Heart right ventricle (tissue), 16 donors: ENCODE results near the gene BLOC1S3. TPM values are rescaled to one million over a fixed set of nuclear protein-coding genes. Genes with fewer than 3 reads are reported as not detected.

Experiments
- ATAC-seq, 8 donors: fragments of 200-7000 bp; cut with Tn5 transposase; one replicate each; pipeline ENCODE4 v1.9.1; 2020; ENCODE audit warnings: mild to moderate bottlenecking in 8 of 8, moderate library complexity in 8 of 8, moderate number of reproducible peaks in 1 of 8
- DNase-seq, 2 donors: peaks; one replicate each; pipeline ENCODE4 v3.0.0-alpha.2; 2020
- H3K27ac ChIP-seq, 10 donors: fragments of 200-600 bp; sonication (generic) in 2 of 10; one replicate each; pipeline versions ENCODE4 v1.5.0 to v1.8.0; 2020 to 2022; ENCODE audit warnings: mild to moderate bottlenecking in 3 of 10
- H3K27me3 ChIP-seq, 7 donors: fragments of 200-600 bp; one replicate each; pipeline ENCODE4 v1.8.0; 2021 to 2022; ENCODE audit warnings: mild to moderate bottlenecking in 2 of 7
- H3K36me3 ChIP-seq, 9 donors: fragments of 200-600 bp; sonication (generic) in 1 of 9; one replicate each; pipeline versions ENCODE4 v1.5.0 to v1.8.0; 2020 to 2022; ENCODE audit warnings: mild to moderate bottlenecking in 2 of 9
- H3K4me1 ChIP-seq, 9 donors: fragments of 200-600 bp; sonication (generic) in 1 of 9; one replicate each; pipeline versions ENCODE4 v1.5.0 to v1.8.0; 2020 to 2022; ENCODE audit warnings: mild to moderate bottlenecking in 4 of 9
- H3K4me3 ChIP-seq, 10 donors: fragments of 200-600 bp; sonication (generic) in 2 of 10; one replicate each; pipeline versions ENCODE4 v1.5.0 to v1.8.0; 2020 to 2022; ENCODE audit warnings: mild to moderate bottlenecking in 7 of 10, moderate library complexity in 2 of 10
- H3K9me3 ChIP-seq, 11 donors: fragments of 200-600 bp in 10 of 11; sonication (generic) in 2 of 11; one replicate each; pipeline versions ENCODE4 v1.5.0 to v1.8.0; 2013 to 2022; ENCODE audit warnings: mild to moderate bottlenecking in 2 of 11, control low read depth in 1 of 11, moderate library complexity in 1 of 11
- CTCF ChIP-seq, 9 donors: fragments of 200-600 bp; sonication (generic) in 2 of 9; IDR thresholded peaks; one replicate each; pipeline versions ENCODE4 v1.5.0 to v1.8.0; 2021 to 2022; ENCODE audit warnings: antibody characterized with exemption in 9 of 9, mild to moderate bottlenecking in 5 of 9, moderate library complexity in 1 of 9
- WGBS, 2 donors: extraction: QIAGEN DNeasy Blood & Tissue Kit; methylation state at CpG; one replicate each; pipeline ENCODE4 v1.1.7; 2013; ENCODE audit warnings: inconsistent platforms in 1 of 2; 5-methylcytosine and 5-hydroxymethylcytosine counted together
- intact Hi-C, 10 donors: fragments of 100-400 bp; cut with DNase I; formaldehyde crosslinking; loops; one replicate each; pipeline versions ENCODE4 v1.11.1 to v1.14.2; 2022
- polyA plus RNA-seq, 2 donors: library from polyadenylated mRNA; stranded (reverse); fragments of 200-250 nt; gene quantifications; one replicate each; pipeline ENCODE4 v1.2.3, GENCODE V29; 2013
- total RNA-seq, 10 donors: library from RNA; stranded (reverse); fragmentation: NEBNext Ultra II Directional in 3 of 10; extraction: Animal tissue kit (Norgen Biotek cat#: 25700) in 3 of 10; gene quantifications; one replicate each; pipeline versions ENCODE4 v1.2.1 to v1.2.4, GENCODE V29; 2021 to 2023
- donor health status: Arrhythmogenic right ventricular cardiomyopathy.
- donor health status: ischemic (EF 13 %, LVEDD 7.1; RV severe dilation, severe dysfunction).
- donor health status: healthy with polysubstance abuse.
- donor health status: DM: no; HTN: yes; CAD: no.
- donor health status: DM: no; HTN: no; CAD: no.
- donor health status: ischemic (EF 25% LVEDD 6.9; RV normal size, moderate dysfunction).
- donor health status: ischemic (EF 25% LVEDD 5.7; RV mildly dilated, moderate dysfunction).
- donor health status: healthy.
- donor health status: DM: yes; HTN: yes; CAD: no.
- donor health status: Ischemic cardiomyopathy.
- donor health status: ischemic (EF 35%, LVEDD 5.7; RV mildly dilated, moderate dysfunction).
- donor health status: nonischemic (EF 11% LVEDD 7.7; RV severe dilation, severe dysfunction).
- donor health status: DM: yes; HTN: yes; CAD: no.
- donor health status: PGD.
- donor health status: ischemic (EF 29% LVEDD 5.4; RV normal size, mild dysfunction).
- donor health status: nonischemic (EF 23%, LVEDD 6.1; RV moderate dilation, normal function).

Gene BLOC1S3
- total and polyA plus RNA-seq, 12 donors: 2.2 to 8.6 (median 4.8) TPM

GRCh38 chr19:45144431-45145269, 33.9 kb upstream of the BLOC1S3 start:
- ATAC-seq: no peak
- intact Hi-C loops: no loop called here
- no peak overlapping the region for H3K4me3 ChIP-seq
- no peak overlapping the region for H3K27ac ChIP-seq
- H3K36me3 ChIP-seq: peaks cover 0 to 66% (median 20%) of the 10 kb centered on the region in 9 donors
- no peaks in the 10 kb centered on the region for H3K9me3 ChIP-seq
- DNase-seq: no peak
- H3K27me3 ChIP-seq: no peaks in the 10 kb centered on the region
- no peaks in the 10 kb centered on the region for H3K4me1 ChIP-seq
- no peak for TF ChIP-seq CTCF (IDR thresholded peaks at IDR 0.05)
- 94 to 96% methylated on average over 49 to 53 of the region's 53 CpGs for WGBS, 2 donors

- TF ChIP-seq CTCF (IDR thresholded peaks at IDR 0.05): no peak
- WGBS, 2 donors: 95 to 96% methylated on average over 50 to 54 of the region's 54 CpGs
- DNase-seq (no peak), ATAC-seq (no peak)
- Histone ChIP-seq H3K27me3 (peaks cover 0 to 3% (median 0%) of the 10 kb centered on the region in 7 donors), H3K9me3 (no peaks in the 10 kb centered on the region), H3K4me3 (no peak overlapping the region), H3K4me1 (no peaks in the 10 kb centered on the region), H3K36me3 (peaks cover 0 to 64% (median 20%) of the 10 kb centered on the region in 9 donors), H3K27ac (no peak overlapping the region)
- intact Hi-C loops: no loop called here
These were observed 33.1 kb upstream of the BLOC1S3 start for GRCh38 chr19:45145270-45146189.

GRCh38 chr19:45146251-45146650, 32.3 kb upstream of the BLOC1S3 start:
- Histone ChIP-seq H3K27ac (no peak overlapping the region), H3K36me3 (peaks cover 0 to 57% (median 20%) of the 10 kb centered on the region in 9 donors), H3K27me3 (peaks cover 0 to 10% (median 7%) of the 10 kb centered on the region in 7 donors), H3K9me3 (no peaks in the 10 kb centered on the region), H3K4me1 (no peaks in the 10 kb centered on the region), H3K4me3 (no peak overlapping the region)
- ATAC-seq: no peak
- WGBS, 2 donors: 87 to 89% methylated on average over 13 of the region's 13 CpGs
- DNase-seq: no peak
- no peak for TF ChIP-seq CTCF (IDR thresholded peaks at IDR 0.05)
- intact Hi-C loops: no loop called here

- H3K9me3 ChIP-seq: no peaks in the 10 kb centered on the region
- no peak for DNase-seq
- peaks cover 0 to 52% (median 20%) of the 10 kb centered on the region in 9 donors for H3K36me3 ChIP-seq
- peaks cover 3 to 16% (median 12%) of the 10 kb centered on the region in 7 donors for H3K27me3 ChIP-seq
- 88 to 95% methylated on average over 18 of the region's 18 CpGs for WGBS, 2 donors
- no peak overlapping the region for H3K27ac ChIP-seq
- TF ChIP-seq CTCF (IDR thresholded peaks at IDR 0.05): no peak
- no peak for ATAC-seq
- H3K4me1 ChIP-seq: peaks cover 0 to 4% (median 2%) of the 10 kb centered on the region in 9 donors
- intact Hi-C loops: no loop called here
- H3K4me3 ChIP-seq: no peak overlapping the region
These were observed 31.8 kb upstream of the BLOC1S3 start for GRCh38 chr19:45146741-45147205.
